HCT116 (cell line): ENCODE data around the gene USP24.

Experiments
- POLR2A ChIP-seq: IDR thresholded peaks from 2 replicates; pipeline ENCODE4 v1.7.0; 2011; ENCODE audit warnings: borderline replicate concordance; ENCODE audit not compliant: insufficient read depth, insufficient read length; ENCODE audit errors: extremely low read depth
- YY1 ChIP-seq: IDR thresholded peaks from 2 replicates; pipeline ENCODE4 v1.6.1; 2011; ENCODE audit warnings: low read length, low read depth, moderate library complexity, mild to moderate bottlenecking; ENCODE audit not compliant: insufficient replicate concordance; ENCODE audit errors: extremely low read depth
- TF ChIP-seq, protein P1 (sequence below): IDR thresholded peaks from 2 replicates; pipeline ENCODE4 v1.6.1; 2012; ENCODE audit warnings: low read depth
- TF ChIP-seq, protein P2 (sequence below): IDR thresholded peaks from 2 replicates; pipeline ENCODE4 v1.6.1; 2011; ENCODE audit warnings: mild to moderate bottlenecking, low read length, moderate library complexity; ENCODE audit not compliant: insufficient replicate concordance; ENCODE audit errors: extremely low read depth

DNA sequence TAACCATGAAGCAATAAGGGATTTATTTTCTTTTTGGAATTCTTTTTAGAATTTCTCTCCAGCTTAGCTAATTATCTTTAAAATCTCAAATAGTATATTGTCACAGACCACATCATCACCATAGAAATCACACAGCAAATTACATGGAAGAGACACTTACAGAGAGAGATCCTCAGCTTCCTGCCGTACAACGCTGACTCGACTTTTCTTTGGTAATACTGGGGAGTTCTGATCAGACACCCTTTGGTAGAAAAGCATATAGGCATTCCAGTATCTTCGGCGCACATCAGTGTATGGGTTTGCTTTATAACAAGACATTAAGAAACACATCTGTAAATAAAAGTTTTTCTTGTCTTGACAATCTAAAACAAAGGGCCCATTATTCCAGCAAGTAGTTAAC is 120.1 kb downstream of the USP24 start:
- TF ChIP-seq YY1 (no peak), POLR2A (no peak)
- TF ChIP-seq, protein P1, sequence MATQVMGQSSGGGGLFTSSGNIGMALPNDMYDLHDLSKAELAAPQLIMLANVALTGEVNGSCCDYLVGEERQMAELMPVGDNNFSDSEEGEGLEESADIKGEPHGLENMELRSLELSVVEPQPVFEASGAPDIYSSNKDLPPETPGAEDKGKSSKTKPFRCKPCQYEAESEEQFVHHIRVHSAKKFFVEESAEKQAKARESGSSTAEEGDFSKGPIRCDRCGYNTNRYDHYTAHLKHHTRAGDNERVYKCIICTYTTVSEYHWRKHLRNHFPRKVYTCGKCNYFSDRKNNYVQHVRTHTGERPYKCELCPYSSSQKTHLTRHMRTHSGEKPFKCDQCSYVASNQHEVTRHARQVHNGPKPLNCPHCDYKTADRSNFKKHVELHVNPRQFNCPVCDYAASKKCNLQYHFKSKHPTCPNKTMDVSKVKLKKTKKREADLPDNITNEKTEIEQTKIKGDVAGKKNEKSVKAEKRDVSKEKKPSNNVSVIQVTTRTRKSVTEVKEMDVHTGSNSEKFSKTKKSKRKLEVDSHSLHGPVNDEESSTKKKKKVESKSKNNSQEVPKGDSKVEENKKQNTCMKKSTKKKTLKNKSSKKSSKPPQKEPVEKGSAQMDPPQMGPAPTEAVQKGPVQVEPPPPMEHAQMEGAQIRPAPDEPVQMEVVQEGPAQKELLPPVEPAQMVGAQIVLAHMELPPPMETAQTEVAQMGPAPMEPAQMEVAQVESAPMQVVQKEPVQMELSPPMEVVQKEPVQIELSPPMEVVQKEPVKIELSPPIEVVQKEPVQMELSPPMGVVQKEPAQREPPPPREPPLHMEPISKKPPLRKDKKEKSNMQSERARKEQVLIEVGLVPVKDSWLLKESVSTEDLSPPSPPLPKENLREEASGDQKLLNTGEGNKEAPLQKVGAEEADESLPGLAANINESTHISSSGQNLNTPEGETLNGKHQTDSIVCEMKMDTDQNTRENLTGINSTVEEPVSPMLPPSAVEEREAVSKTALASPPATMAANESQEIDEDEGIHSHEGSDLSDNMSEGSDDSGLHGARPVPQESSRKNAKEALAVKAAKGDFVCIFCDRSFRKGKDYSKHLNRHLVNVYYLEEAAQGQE: no peak
- TF ChIP-seq, protein P2, sequence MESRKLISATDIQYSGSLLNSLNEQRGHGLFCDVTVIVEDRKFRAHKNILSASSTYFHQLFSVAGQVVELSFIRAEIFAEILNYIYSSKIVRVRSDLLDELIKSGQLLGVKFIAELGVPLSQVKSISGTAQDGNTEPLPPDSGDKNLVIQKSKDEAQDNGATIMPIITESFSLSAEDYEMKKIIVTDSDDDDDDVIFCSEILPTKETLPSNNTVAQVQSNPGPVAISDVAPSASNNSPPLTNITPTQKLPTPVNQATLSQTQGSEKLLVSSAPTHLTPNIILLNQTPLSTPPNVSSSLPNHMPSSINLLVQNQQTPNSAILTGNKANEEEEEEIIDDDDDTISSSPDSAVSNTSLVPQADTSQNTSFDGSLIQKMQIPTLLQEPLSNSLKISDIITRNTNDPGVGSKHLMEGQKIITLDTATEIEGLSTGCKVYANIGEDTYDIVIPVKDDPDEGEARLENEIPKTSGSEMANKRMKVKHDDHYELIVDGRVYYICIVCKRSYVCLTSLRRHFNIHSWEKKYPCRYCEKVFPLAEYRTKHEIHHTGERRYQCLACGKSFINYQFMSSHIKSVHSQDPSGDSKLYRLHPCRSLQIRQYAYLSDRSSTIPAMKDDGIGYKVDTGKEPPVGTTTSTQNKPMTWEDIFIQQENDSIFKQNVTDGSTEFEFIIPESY: no peak
